GM21423 (cell line): Measurements from ENCODE around the gene TLK1.
"Not testable (repeated sequence)": the region's sequence is repeated elsewhere in the genome, so short reads cannot be mapped to it uniquely, and the experiment has no call there.

ENCODE experiments used
- ATAC-seq: cut with Tn5 transposase; IDR thresholded peaks from one replicate; pipeline ENCODE4 v1.9.1; 2021; ENCODE audit warnings: mild to moderate bottlenecking, moderate library complexity; ENCODE audit not compliant: unreplicated experiment

The TLK1 gene

DNA sequence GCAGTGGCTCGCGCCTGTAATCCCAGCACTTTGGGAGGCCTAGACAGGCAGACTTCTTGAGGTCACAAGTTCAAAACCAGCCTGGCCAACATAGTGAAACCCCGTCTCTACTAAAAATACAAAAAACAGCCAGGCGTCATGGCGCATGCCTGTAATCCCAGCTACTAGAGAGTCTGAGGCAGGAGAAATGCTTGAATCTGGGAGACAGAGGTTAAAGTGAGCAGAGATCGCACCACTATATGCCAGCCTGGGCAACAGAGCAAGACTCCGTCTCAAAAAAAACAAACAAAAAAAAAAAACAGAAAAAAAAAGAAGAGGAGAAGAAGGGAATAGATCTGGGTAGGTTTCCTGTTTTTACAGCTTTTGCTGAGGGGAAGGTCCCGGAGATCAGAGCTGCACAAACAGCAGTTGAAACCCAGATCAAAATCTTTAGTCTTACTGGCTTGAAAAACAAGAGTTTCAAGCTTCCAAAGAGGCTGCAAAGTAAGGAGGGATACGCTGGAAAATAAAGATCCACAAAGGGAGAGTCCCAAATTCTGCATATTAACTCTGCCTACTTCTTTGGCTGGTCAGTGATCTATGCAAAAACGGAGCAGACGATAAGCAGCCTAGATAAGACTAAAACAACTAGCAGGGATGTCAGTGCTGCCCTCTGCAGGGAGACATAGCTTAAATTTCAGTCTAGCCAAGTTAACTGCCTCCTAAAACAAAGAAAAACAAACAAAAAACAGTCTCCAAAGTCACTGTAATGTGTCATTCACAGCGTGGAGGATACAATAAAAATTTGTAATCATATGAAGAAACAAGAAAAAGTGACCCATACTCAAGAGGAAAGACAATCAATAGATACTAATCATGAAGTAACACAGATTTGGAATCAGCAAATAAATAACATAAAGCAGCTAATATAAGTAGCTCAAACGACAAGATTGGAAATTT is 74.1 kb downstream of the TLK1 start:
- ATAC-seq = no peak

DNA sequence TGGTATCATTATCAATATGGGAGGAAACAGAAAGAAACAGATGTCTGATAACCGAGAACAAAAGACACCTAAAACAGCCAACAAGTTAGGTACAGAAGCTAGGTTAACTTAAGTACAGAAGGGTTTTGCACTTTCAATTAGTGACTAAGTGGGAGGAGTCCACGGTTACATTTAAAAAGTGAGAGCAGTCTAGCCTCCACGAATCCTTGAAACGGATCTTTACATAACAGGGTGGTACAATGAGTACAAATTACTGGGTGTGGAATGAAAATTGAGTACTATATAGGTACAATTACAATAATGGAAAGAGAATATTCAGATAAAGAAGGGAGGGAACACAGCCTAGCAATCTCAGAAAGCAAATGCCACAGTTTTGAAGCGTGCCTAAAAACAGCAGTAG is 76.6 kb downstream of the TLK1 start:
- no peak for ATAC-seq

DNA sequence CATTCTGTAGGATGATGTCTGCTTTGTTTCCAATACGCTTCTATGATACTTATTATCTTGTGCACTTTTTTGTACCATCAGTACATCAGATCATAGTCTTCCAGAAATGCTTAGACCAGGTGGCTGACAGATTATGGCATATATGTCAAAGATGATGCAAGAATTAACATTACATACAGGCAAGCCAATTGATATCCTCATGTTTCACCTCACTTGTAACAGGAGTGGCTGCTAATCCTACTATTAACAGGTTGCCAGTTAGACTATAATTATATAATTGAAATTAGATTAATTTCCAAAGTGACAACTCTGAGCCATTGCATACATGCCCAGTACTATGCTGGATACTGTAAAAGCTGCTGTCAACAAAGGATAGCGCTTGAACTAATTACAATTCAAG is 77.2 kb downstream of the TLK1 start:
- no peak for ATAC-seq

DNA sequence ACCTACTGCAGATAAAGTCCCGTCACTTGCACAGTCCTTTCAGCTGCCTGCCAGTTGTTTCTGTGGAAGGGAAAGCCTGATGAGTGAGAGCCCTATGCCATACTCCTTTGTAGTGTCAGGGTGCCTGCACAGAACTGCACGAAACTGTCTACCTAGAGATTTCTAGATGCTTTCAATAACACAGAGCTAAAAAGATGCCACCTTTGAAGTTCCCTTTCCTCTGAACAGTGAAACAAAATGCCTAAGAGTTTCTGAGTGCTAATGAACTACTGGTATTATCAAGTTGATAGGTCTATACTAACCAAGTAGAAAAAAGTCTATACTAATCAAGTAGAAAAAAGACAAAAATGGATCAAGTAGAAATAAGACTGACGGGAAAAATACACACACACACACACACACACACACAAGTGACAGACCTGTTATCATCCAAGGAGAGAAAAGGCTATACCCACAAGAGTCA is 79.0 kb downstream of the TLK1 start:
- no peak for ATAC-seq

DNA sequence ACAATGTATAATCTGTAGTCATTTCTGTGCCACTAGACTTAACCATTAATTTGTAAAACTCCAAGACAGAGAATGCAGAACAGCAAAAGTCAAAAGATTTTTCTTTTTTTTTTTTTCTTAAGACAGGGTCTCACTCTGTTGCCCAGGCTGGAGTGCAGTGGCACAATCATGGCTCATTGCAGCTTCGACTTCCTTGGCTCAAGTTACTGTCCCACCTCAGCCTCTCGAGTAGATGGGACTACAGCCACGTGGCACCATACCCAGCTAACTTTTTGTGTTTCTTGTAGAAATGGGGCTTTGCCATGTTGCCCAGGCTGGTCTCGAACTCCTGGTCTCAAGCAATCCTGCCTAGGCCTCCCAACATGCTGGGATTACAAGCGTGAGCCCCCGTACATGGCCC is 80.1 kb downstream of the TLK1 start:
- ATAC-seq = no peak

DNA sequence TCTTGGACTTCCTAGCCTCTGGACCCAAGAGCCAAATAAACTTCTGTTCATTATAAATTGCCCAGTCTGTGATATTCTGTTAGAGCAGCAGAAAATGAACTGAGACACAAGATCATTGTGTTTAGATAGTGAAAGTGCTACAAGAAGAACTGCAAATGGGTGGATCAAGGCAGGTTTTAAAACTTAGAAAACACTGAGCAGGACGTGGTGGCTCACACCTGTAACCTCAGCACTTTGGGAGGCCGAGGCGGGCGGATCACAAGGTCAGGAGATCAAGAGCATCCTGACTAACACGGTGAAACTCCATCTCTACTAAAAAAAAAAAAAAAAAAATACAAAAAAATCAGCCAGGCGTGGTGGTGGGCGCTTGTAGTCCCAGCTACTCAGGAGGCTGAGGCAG is 84.3 kb downstream of the TLK1 start:
- not testable (repeated sequence) for ATAC-seq

DNA sequence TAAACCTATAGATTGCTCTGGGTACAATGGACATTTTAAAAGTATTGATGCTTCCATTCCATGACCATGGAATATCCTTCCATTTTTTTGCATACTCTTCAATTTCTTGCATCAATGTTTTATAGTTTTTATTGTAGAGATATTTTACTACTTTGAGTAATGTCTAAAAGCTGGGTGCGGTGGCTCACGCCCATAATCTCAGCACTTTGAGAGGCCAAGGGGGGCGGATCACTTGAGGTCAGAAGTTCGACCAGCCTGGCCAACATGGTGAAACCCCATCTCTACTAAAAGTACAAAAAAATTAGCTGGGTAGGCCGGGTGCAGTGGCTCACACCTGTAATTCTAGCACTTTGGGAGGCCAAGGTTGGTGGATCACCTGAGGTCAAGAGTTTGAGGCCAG is 88.5 kb downstream of the TLK1 start:
- no peak for ATAC-seq

DNA sequence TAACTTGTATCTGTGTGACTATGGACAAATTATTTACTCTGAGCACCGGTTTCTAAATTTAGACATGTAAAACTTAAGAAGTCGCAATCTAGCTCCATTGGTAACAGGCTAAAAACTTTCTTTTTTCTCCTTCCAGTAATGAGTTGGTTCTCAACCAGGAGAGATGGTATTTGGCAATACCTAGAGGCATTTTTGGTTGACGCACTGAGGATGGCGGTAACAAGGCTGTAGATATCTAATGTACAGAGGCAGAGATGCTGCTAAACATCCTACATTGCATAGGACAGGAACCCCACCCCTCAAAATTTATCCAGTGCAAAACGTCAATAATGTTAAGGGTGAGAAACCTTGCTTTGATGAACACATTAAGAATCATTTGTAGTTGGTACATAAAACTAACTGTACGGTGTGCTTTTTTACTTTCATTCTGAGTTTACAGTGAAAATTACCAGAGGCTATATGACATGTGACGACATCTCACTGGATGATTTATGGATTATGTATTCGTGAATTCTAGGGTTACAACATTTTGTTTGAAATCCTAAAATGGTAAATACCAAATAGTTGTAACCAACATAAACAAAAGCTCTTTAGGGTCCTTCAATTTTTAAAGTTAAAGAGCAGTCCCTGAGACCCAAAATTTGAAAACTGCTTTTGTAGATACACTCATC is 91.3 kb downstream of the TLK1 start:
- no peak for ATAC-seq

DNA sequence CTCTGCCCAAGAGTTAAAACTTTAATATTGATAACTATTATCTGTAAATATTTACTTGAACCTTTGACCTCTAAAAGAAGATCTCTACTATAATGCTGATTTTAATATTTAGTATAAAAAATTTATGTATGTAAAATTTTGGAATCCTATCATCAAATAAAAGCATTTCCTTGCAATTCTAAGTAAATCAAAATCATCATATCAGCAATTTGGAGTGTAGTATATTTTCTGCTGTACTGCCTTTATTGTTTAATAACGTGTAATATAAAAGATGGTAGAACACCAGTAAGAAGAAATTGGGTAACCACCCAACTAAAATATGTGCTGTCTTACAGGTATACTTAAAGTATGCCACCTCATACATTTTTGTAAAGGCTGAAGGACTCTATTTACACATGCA is 94.6 kb downstream of the TLK1 start:
- no peak for ATAC-seq

DNA sequence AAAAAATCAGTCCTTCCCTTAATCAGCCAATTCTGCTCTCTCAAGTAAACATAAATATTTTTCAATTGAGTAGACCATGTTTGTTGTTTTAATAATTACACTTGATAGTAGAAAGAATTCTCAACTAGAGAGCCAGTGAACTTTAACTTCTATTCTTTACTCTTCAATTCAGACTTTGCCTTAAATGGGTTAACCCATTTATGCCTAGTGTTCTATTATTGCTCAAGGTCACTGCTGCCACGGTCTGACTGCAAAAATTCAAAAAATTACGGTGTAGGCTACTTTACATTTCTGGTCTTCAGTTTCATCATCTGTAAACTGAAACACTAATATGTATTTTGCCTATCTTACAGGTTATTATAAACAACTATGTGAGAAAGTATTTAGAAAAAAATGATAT is 103.1 kb downstream of the TLK1 start:
- no peak for ATAC-seq

DNA sequence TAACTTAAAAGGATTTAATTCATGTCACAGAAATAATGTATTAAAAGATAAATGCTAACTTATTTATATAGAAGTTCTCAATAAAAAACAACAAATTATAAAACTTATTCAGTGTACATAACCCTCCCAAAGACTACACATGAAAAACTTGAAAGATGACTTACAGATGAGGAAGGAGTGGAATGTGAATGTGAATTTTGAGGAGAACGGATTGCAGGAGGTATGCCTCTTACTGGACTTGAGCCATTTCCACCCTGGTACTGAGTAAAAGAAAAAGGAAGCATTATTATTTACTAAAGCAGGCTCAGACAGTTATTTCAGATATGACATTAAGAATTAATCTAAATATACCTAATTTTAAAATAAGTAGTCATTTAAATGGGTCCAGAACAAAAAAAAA is 104.4 kb downstream of the TLK1 start:
- no peak for ATAC-seq

DNA sequence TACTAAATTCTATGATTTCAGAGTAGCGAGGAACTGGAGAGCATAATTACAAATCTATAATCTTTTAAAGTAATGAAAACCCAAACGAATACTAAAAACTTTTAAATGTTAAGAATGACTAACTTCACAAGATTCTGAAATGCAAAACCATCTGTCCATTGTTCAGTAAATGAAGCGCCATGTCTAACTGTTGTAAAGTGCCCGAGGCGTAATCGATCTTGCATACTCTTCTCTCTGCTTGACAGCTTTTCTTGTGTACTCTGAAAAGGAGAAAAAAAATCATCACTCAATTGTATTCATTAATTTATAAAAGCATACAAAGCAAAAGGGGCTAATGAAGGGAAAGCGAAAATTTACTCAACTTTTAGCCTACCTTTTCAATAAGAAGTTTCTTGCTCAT is 111.0 kb downstream of the TLK1 start:
- no peak for ATAC-seq

DNA sequence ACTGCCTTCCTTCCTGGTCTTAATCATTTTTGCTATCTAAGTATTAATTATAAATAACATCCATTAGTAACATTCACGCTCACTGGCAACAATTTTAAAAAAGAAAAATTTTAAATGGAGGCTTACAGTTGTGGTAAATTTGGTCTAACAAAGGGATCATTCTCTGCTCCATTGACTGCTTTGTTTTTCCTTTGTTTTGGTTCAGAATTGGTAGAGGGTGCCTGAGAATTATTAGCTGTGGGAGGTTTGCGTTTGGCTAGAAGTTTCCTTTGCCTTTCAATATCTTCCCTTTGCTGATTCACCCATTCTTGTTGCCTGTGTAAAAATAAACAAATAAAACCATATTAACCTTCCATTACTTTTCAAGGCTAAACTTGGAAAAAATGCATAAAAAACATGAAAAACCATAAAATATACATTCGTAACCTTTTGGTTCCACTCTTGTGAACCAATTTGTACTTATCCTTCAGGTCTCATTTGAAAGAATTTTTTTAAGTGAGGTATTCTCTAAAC is 114.6 kb downstream of the TLK1 start:
- no peak for ATAC-seq

DNA sequence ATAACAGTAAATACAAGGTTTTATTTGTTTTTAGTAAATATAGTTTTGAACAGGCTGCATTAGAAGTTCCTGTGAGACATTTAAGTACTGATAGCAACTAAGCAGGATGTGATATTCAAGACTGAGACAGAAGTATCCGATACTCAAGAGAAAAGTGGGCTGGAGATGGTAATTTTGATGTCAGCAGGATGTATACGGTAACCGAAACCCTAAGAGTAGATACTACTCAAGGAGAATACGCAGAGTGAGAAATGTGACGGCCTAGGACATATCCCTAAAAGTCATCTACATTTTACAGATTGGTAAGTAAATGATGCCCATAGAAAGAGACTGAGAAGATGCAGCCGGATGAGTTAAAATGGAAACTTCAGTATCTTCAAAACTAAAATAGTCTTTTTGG is 116.3 kb downstream of the TLK1 start:
- ATAC-seq = no peak

DNA sequence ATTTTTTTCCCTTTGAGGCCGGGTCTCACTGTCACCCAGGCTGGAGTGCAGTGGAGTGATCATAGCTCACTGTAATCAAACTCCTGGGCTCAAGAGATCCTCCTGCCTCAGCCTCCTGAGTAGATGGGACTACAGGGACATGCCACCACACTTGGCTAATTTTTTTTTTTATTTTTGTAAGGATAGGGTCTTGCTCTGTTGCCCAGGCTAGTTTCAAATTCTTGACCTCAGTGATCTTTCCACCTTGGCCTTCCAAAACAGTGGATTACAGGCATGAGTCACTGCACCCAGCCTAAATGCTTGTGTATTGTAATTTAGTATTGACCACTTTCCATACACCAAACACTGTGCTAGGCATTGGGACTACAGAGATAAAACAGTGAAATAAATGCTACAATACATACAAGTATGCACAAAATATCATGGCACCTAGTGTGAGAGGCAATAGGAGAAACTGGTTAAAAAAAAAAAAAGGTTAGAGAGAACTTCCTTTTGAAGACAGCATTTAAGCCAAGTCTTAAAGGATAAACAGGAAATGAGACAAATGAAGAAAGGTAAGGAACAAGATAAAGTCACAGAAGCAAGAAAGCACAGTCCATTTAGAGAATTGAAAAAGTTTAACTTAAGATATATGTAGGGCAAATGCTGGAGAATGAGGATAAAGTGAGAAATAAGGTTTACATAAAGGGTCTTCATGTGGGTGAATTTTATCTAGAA is 118.3 kb downstream of the TLK1 start:
- no peak for ATAC-seq

DNA sequence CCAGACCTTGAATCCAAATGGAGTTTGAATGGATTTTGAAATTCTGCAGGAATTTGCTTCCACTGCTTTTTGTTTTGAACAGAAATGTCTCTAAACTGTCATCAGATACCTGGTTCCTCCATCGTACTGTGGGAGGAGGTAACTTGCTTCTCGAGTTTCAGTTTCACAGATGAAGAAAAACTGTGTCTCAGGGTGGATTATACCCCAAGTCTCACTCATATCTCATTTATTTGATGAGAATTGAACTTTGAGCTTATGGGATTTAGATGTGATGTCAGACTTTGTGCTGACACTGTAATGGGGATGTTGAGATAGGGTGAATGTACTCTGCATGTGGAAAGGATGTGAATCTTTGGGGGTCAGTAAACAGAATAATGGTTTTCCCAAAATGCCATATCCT is 124.2 kb downstream of the TLK1 start:
- ATAC-seq = no peak

DNA sequence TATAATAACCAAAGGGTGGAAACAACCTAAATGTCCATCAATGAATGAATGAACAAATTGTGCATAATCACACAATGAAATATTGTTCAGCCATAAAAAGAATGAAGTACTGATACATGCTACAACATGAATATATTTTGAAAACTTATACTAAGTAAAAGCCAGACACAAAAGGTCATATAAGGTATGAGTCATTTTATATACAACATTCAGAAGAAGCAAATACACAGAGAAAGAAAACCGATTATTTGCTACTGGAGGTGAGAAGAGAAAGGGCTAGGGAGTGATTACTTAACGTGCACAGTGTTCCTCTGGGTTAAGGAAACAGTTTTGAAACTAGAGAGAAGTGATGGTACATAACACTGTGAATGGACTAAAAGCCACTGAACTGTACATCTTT is 126.4 kb downstream of the TLK1 start:
- no peak for ATAC-seq

DNA sequence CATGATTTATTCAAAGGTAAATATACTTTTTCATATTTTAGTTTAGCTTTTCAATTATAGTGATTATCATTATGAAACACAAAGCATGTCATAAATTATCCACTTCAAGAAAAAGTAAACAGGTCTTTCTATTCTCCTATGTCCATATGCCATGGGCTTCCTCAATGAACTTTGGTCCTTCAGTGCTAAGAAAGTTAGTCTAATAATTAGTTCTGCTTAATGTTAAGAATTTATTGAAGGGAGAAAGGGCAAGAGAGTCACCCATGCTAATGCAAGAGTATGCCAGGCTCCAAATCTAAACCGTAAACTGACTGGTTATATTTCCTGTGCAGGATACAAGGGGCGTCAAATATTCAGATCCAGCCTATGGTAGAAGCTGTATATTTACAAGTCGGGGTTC is 135.5 kb downstream of the TLK1 start:
- no peak for ATAC-seq

DNA sequence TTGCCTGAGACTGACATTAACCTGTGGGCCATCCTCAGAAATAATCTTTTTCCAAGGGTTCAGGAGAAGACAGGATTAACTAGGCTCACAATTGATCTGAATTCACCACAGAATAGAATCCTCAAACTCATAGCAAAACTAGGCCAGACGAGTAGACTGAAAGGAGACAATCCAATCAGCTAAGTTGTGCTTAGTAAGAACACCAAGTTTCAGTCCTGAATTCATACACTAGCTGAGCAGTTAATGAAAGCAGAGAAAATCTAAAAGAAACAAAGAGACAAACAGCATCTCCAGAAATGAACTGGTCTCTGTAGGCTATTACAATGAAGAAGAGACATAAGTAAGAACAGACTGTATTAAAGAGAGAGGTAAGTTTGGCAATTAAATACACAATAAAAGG is 142.2 kb downstream of the TLK1 start:
- peak; percentile 63 for ATAC-seq

DNA sequence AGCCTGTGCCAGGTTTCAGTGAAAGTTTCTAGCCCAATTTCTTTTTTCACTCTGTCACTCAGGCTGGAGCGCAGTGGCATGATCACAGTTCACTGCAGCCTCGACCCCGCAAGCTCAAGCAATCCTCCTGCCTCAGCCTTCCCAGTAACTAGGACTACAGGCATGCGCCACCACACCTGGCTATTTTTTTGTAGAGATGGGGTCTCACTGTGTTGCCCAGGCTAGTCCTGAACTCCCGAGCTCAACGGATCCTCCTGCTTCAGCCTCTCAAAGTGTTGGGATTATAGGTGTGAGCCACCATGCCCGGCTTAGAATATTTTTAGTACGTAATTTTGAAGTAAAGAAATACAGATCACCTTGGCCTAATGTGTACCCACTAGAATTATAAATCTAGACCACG is 144.6 kb downstream of the TLK1 start:
- ATAC-seq = no peak

DNA sequence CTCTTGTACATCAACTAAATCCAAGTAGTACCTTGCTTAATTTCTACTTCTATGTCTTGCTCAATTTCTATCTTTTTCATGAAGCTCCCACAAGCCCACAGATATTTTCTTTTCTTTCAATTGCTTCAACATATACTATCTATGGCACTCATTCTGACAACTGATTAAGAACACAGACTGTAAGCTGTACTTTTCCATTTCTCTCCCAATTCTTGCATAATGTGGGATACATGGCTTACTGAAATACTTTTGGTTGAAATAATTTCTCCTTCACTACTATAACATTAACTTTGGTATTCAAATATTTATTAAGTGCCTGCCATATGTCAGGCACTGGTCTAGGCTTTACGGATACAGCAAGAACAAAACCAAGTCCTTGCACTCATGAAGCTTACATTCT is 146.8 kb downstream of the TLK1 start:
- ATAC-seq = no peak
